ENCODE results near the gene TNS1.

Gene TNS1

DNA sequence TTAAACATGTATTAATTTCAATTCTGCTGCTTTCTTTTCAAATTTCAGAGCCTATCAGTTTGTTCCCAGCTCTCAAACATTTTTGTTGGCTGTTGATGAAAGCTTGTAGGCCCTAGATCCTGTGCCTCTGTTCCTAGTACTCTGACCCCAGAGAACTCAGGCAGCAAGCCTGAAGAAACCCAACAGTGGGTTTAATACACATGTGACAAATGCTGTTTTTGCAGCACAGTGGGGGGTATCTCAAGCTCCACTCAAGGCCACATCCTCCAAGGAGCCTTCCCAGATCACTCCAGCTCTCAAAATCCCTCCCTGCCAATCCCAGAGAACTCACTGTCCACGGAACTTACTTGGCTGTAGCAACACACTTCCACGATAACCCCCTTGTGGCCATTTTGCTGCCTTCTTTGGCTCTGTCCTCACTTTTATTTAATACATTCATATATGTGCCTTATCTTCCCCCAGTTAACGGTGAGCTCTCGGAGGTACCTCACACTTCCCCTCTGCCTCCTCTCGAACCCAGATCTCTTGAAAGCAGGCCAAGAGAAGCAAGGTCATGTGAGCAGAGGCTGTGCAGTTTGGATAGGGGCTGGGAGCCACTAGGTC lies 122.4 kb downstream of the TNS1 start:
- FAIRE-seq (no peak), DNase-seq (ENCODE audit: insufficient read length, low spot score) (no peak)

DNA sequence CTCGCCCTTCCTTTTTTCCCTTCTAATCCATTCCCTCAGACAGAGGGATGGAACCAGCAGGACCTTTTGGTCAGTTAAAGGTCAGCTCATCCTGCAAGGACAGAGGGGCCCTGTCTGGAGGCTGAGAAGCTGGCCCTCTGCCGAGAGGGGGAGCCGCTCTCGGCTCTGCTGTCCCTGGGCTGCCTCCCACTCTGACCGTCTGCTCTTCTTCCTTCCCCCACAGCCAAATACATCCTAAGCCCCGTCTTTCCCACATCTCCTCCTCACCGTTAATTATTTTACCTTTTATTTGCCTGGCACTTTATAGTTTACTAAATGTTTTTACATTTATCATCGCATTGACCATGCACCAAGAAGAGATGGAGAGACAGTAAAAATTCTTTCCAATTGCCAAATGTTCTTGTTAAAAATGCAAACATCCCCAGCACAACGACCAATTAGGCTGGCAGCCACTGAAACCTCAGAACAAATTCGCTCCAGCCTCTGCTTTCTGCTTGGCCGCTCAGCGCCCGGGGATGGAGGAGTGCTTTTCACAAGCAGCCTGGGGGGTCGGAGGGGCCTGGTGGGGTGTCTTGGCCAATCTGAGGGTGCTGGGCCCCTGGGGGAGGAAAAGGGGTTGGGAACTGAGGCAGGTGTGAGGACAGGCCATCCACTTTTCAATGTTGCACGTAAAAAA lies 123.7 kb downstream of the TNS1 start:
- no peak for FAIRE-seq
- no peak for DNase-seq (ENCODE audit: insufficient read length, low spot score)

- DNase-seq (ENCODE audit: insufficient read length, low spot score) (no peak), FAIRE-seq (no peak)
Observed at GRCh38 chr2:217877866-217878265, 124.9 kb downstream of the TNS1 start.

DNA sequence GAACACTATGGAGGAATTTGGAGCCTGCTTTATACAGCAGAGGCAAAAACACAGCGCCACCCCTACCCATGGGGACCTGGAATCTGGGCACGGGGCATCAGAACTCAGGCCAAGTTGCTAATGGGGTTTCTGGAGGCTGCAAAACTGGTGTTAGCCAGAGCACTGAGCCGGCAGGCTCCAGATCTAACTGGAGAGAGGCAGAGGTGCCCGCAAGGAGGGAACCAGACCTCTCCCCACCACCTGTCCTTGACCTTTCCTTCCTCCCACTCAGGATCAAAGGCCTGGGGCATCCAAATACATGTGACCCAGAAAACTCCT lies 126.6 kb downstream of the TNS1 start:
- no peak for DNase-seq (ENCODE audit: insufficient read length, low spot score)
- FAIRE-seq = no peak

DNA sequence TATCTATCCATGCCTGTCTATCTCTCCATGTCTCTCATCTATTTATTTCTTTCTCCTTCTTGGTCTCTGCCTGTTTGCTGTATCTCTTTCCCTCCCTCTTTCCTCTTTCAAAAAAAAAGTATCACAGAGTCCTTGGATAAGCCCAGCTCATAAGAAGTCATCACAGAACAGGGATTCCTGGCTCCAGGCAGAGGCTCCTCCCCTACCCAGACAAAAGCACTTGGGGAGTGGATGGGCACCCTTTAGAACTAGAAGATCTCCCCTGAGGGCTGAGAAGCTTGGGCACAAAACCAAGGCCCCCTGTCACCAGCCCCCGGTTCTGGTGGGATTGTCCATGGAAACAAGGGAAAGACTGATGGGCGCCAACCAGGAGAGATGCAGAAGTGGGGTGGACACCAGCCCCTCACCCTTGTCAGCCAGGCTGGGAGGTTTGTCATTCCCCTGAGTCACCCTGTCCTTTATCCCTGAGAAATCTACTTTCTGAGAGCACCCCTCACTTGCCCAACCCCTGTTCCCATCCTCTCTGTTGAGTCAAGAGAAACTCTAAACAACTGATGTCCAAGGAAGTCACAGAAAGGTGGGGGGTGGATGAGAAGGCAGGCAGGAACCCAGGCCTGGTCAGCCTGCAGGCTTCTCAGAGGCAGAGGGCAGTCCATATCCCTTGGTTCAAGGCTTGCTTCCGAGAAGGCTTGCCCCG lies 127.1 kb downstream of the TNS1 start:
- DNase-seq (ENCODE audit: insufficient read length, low spot score) = no peak
- no peak for FAIRE-seq

- FAIRE-seq = no peak
- DNase-seq (ENCODE audit: insufficient read length, low spot score) = no peak
Observed at GRCh38 chr2:217875138-217875537, 127.7 kb downstream of the TNS1 start.

DNA sequence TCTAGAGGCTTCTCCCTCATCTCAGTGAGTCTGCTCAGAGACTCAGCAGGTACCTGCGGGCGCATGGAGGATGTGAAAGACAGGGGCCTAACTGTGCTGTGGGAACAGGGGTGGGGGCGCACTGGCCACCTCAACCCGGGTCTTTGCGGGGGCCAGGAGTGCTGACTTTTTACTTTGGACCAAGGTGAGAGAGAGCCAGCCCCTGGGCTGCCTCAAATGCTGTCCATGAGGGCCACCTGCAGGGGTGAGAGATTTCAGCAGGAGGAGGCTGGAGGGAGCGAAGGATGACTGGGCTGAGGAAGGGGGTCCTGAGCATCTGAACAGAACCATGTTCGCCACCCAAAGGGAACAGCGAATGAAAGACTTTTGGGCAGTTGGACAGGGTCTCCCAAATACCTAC lies 129.4 kb downstream of the TNS1 start:
- DNase-seq (ENCODE audit: insufficient read length, low spot score) = no peak
- no peak for FAIRE-seq

GRCh38 chr2:217872319-217872718 lies 130.5 kb downstream of the TNS1 start:
- no peak for FAIRE-seq

DNA sequence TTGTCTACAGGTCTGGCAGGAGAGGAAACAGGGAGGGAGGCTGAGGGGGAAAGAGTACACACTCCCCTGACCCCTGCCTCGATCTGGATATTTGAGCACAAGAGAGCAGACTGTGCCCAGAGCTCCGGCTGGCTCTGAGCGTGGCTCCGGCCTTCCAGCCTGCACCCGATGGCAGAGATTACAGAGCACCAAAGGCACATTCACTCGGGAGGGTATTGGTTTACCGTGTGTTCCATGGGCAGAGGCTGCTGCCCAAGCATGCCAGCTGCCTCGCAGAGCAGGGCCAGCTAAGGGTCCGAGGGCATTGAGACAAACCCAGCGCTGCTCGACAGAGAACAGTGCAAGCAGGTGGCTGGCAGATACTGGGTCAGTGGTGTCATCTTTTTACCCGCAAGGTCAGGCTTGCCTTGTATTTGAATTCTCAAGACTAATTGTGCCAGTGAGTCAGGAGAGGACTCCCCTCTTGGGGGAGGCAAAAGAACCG lies 132.2 kb downstream of the TNS1 start:
- FAIRE-seq (no peak), DNase-seq (ENCODE audit: insufficient read length, low spot score) (no peak)

More at GRCh38 chr2:217872319-217872718, 130.5 kb downstream of the TNS1 start:
- DNase-seq (ENCODE audit: insufficient read length, low spot score) = no peak

DNA sequence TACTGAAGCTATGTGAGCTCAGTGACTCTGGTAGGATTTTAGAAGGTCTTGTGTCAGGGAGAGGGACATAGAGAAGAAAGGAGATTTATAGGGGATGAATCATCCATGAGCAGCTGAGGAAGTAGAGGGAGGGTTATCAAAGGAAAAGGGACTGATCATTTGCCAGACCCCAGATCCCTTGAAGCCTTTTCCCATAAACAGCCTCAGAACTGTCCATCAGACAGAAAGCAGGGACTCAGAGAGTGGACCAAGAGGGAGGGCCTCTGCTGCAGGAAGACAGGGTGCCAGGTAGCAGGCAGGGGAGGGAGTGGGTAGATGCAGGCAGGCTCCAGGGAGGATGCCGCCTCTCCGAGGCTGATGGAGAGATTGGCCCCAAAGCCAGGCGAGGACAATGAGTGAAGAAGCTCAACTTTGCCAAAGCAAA lies 133.9 kb downstream of the TNS1 start:
- DNase-seq (ENCODE audit: insufficient read length, low spot score) (peak; percentile 78), FAIRE-seq (peak; percentile 23)

GRCh38 chr2:217868265-217868892 lies 134.4 kb downstream of the TNS1 start:
- FAIRE-seq (no peak), DNase-seq (ENCODE audit: insufficient read length, low spot score) (no peak)

GRCh38 chr2:217866457-217866856 lies 136.3 kb downstream of the TNS1 start:
- no peak for FAIRE-seq
- no peak for DNase-seq (ENCODE audit: insufficient read length, low spot score)

- FAIRE-seq (no peak), DNase-seq (ENCODE audit: insufficient read length, low spot score) (no peak)
Observed at GRCh38 chr2:217864963-217865772, 137.6 kb downstream of the TNS1 start.

DNA sequence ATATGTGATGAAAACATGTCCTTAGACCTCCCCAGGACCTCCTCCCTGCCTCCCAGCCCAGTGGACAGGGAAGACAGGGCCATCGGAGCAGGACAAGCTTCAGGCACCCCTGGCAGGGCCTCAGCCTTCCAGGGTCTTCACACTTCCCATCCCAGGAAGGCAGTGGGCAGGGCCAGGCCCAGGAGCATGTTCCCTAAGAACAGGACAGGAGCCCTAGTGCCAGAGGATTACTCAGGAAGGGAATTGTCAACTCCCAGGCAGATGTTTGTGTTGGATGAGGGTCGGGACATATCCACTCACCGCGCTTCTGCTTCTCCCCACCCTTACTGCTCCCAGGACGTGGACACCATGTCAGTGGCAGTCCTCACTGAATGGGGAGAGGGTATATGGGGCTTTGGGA lies 138.9 kb downstream of the TNS1 start:
- DNase-seq (ENCODE audit: insufficient read length, low spot score) (no peak), FAIRE-seq (no peak)

GRCh38 chr2:217861334-217861877 lies 141.4 kb downstream of the TNS1 start:
- no peak for DNase-seq (ENCODE audit: insufficient read length, low spot score)
- no peak for FAIRE-seq

- FAIRE-seq (no peak), DNase-seq (ENCODE audit: insufficient read length, low spot score) (no peak)
Observed at GRCh38 chr2:217859926-217860325, 142.9 kb downstream of the TNS1 start.

- peak; percentile 45 for DNase-seq (ENCODE audit: insufficient read length, low spot score)
- FAIRE-seq = no peak
Observed at GRCh38 chr2:217858519-217859491, 144.0 kb downstream of the TNS1 start.

GRCh38 chr2:217857624-217858506 lies 144.9 kb downstream of the TNS1 start:
- no peak for FAIRE-seq

More at GRCh38 chr2:217857624-217858506, 144.9 kb downstream of the TNS1 start:
- no peak for DNase-seq (ENCODE audit: insufficient read length, low spot score)
